ENCODE measurements around the gene SIPA1L3.

Gene SIPA1L3

DNA sequence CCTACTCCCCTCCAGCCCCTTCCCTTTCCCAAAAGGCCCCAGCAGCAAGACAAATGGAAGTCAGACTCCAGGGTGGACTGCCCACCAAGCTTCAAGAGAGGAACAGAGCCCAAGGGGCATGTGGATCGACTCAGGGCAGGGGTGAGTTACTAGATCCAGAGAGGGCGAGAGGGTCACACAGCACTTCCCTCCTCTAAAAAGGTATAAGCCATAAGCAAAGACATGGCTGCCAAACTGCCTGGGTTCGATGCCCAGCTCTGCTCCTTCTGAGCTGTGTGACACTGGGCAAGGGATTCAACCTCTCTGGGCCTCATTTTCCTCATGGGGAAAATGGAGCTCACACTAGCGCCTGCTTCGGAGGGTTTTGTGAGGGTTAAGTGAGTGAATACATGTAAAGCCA is 345.4 kb downstream of the SIPA1L3 start:
- no peak for DNase-seq

DNA sequence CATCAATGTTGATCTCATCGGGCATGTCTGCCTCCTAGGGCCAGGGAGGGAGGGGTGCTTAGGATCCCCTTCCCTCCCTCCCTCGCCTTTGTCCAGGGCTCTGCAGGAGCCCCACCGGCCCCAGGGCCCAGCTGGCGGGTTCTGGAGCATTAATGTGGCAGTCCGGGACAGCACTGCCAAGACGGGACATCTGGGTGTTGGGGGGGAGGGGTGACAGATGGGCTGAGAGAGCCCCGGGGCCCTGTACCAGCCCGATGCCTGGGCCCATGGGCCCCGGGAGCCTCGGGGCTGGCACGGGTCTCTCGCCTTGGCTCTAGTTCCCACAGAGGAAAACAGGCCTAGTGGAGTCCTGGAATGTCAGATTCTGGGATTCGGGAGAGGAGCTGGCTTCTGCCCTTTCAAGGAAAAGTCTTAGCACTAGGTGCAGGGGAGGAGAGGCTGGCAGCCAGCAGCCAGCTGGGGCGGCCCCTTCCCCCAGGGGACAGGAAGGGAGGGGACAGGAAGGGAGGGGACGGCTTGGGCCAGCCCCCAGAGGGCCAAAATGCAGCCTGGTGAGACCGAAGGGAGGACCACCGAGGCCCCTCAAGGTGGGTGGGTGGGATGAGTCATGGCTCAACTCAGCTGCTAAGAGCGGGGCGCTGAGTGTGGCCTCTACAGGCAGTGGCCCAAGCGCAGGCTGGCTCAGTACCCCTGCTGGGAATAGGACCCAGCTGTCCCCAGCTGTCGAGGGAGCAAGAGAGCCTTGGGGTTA is 346.1 kb downstream of the SIPA1L3 start:
- no peak for DNase-seq

DNA sequence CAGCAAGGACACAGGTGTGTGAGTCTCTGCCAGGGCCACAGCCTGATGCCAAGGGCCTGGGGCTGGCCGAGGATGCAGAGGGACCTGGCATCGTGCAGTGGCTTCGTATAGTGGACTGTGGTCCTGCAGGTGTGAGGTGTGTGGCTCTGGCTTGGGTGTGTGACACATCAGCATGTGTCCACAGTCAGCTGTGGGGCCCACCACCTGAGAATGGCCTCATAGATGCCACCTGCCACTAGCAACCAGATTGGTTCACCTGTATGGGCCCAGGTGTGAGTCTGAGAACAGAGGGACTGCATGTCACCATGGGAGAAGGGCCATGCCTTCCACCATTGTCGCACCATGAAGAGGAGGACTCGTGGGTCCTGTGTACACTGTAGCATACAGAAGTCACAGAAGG is 346.8 kb downstream of the SIPA1L3 start:
- DNase-seq = no peak

DNA sequence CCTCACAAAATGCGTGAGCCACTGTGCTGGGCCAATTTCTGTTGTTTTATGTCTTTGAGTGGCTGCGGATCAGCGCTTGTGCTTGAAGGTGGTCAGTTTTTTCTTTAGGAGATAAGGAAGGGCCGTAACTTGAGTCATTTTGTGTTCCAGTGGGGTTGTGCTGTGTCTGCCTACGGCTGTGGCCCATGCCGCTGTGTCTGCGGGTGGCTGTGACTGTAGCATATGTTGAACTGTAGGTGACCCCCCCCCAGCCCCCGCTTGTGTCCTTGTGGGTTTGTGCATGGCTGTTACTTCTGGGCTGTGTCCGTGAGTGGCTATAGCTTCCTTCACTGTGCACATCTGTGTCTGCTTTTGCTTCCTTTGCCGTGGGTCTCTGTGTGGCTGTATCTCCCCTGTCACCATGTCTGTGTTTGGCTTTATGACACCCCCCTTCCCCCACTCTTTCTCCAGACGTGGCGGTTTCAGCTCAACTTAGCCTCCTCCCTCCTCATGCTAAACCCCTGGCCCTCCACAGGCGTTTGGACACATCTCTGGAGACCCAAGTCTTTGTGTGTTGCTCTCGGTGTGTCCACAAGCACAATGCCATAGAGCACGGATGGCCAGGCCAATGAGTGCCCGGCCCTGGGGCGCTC is 348.5 kb downstream of the SIPA1L3 start:
- no peak for DNase-seq

All from SW 1271 (cell line).